Measurements from ENCODE around the gene ORC4. TPM values are rescaled to one million over a fixed set of nuclear protein-coding genes. Genes with fewer than 3 reads are reported as not detected.

Gene ORC4
- total RNA-seq, 4 donors from 2014 or later = 32.6 to 72.3 (median 51.8) TPM

DNA sequence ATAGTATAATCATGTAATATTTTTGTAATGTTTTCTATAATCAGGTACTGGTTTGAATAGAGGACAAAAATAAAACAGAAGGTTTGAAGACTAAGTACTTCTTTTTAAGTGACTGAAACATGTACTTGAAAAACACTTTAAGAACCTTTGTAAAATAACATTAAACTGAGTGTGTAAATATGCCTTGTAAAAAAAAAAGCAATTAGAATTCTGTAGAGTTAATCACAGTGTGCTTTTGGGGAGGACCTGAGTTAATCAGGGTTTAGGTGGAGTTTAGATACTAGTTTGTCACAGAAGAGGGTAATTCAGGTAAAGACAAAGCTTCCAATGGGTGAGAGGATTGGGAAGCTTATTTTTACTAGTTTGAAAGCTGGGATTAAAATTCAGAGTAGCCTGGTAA, 10.6 kb upstream of the ORC4 start:
- no peak for TF ChIP-seq EP300 (IDR thresholded peaks at IDR 0.05)
- TF ChIP-seq, protein P1, sequence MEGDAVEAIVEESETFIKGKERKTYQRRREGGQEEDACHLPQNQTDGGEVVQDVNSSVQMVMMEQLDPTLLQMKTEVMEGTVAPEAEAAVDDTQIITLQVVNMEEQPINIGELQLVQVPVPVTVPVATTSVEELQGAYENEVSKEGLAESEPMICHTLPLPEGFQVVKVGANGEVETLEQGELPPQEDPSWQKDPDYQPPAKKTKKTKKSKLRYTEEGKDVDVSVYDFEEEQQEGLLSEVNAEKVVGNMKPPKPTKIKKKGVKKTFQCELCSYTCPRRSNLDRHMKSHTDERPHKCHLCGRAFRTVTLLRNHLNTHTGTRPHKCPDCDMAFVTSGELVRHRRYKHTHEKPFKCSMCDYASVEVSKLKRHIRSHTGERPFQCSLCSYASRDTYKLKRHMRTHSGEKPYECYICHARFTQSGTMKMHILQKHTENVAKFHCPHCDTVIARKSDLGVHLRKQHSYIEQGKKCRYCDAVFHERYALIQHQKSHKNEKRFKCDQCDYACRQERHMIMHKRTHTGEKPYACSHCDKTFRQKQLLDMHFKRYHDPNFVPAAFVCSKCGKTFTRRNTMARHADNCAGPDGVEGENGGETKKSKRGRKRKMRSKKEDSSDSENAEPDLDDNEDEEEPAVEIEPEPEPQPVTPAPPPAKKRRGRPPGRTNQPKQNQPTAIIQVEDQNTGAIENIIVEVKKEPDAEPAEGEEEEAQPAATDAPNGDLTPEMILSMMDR (IDR thresholded peaks at IDR 0.05) = no peak
- TF ChIP-seq POLR2A (IDR thresholded peaks at IDR 0.05) = no peak
- TF ChIP-seq POLR2AphosphoS5 (IDR thresholded peaks at IDR 0.05) = no peak
- Histone ChIP-seq H3K4me3 (no peak overlapping the region), H3K4me1 (peaks cover 0 to 65% (median 0%) of the 10 kb centered on the region in 3 donors), H3K36me3 (no peaks in the 10 kb centered on the region), H3K27ac (peak overlapping the region in 1 of 4 donors; percentile 50), H3K27me3 (no peaks in the 10 kb centered on the region), H3K9me3 (no peaks in the 10 kb centered on the region)
- ATAC-seq = no peak

DNA sequence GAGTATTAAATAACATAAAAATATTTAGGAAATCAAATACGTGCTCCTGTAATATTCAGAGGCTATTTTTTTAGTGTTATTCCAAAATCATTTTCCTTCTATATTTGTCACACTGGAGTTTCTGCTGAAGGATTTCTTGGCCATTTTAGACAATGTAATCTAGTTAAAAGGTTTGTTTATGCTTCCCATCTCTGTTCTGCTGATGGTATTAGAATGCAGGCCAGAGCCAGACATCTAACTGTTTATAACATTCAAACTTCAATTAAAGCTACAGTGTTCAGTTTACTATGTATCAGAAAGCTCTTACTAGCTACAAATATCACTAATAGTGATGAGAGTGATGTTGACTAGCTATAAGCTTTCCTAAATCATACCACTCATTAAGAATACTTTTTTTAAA, 8.2 kb upstream of the ORC4 start:
- ATAC-seq = no peak
- Histone ChIP-seq H3K36me3 (no peaks in the 10 kb centered on the region), H3K9me3 (no peaks in the 10 kb centered on the region), H3K4me1 (peaks cover 0 to 78% (median 2%) of the 10 kb centered on the region in 3 donors), H3K4me3 (no peak overlapping the region), H3K27ac (peak overlapping the region in 3 of 4 donors; percentile 35 to 46 (median 45)), H3K27me3 (no peaks in the 10 kb centered on the region)
- 19 to 27% methylated on average over 1 of the region's 1 CpG for WGBS, 2 donors (ENCODE audit: low coverage in 1 of 2)
- TF ChIP-seq POLR2A (IDR thresholded peaks at IDR 0.05) = no peak
- no peak for TF ChIP-seq POLR2AphosphoS5 (IDR thresholded peaks at IDR 0.05)
- TF ChIP-seq, protein P1 (IDR thresholded peaks at IDR 0.05) = no peak
- no peak for TF ChIP-seq EP300 (IDR thresholded peaks at IDR 0.05)

GRCh38 chr2:148027822-148028221, 7.3 kb upstream of the ORC4 start:
- no peaks in the 10 kb centered on the region for H3K36me3 ChIP-seq
- no peak overlapping the region for H3K27ac ChIP-seq
- no peak for ATAC-seq
- H3K9me3 ChIP-seq = no peaks in the 10 kb centered on the region
- H3K4me1 ChIP-seq = peaks cover 0 to 78% (median 3%) of the 10 kb centered on the region in 3 donors
- no peak for TF ChIP-seq POLR2A (IDR thresholded peaks at IDR 0.05)
- no peak for TF ChIP-seq EP300 (IDR thresholded peaks at IDR 0.05)
- TF ChIP-seq POLR2AphosphoS5 (IDR thresholded peaks at IDR 0.05) = no peak
- TF ChIP-seq, protein P1 (IDR thresholded peaks at IDR 0.05) = no peak
- H3K27me3 ChIP-seq = no peaks in the 10 kb centered on the region
- H3K4me3 ChIP-seq = no peak overlapping the region
- WGBS, 2 donors (ENCODE audit: low coverage in 1 of 2) = 60 to 74% methylated on average over 1 of the region's 1 CpG

DNA sequence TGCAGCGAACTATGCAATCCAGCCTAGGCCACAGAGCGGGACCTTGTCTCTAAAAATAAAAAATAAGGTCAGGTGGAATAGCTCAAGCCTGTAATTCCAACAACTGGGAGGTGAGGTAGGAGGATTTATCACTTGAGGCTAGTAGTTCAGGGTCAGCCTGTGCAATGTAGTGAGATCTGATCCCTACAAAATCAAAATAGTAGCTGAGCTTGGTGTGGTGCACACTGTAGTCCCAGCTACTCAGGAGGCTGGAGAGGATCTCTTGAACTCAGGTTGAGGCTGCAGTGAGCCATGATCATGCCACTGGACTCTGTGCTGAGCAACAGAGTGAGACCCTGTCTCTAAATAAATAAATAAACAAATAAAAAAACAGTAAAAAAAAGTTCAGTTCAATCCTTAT, 6.0 kb upstream of the ORC4 start:
- WGBS, 2 donors (ENCODE audit: low coverage in 1 of 2) = 93 to 100% methylated on average over 1 to 2 of the region's 2 CpGs
- H3K27me3 ChIP-seq = no peaks in the 10 kb centered on the region
- H3K4me1 ChIP-seq = peaks cover 0 to 74% (median 3%) of the 10 kb centered on the region in 3 donors
- no peak for TF ChIP-seq POLR2A (IDR thresholded peaks at IDR 0.05)
- TF ChIP-seq EP300 (IDR thresholded peaks at IDR 0.05) = no peak
- no peak for TF ChIP-seq POLR2AphosphoS5 (IDR thresholded peaks at IDR 0.05)
- TF ChIP-seq, protein P1 (IDR thresholded peaks at IDR 0.05) = no peak
- no peak overlapping the region for H3K27ac ChIP-seq
- ATAC-seq = no peak
- no peaks in the 10 kb centered on the region for H3K9me3 ChIP-seq
- H3K36me3 ChIP-seq = no peaks in the 10 kb centered on the region
- no peak overlapping the region for H3K4me3 ChIP-seq

DNA sequence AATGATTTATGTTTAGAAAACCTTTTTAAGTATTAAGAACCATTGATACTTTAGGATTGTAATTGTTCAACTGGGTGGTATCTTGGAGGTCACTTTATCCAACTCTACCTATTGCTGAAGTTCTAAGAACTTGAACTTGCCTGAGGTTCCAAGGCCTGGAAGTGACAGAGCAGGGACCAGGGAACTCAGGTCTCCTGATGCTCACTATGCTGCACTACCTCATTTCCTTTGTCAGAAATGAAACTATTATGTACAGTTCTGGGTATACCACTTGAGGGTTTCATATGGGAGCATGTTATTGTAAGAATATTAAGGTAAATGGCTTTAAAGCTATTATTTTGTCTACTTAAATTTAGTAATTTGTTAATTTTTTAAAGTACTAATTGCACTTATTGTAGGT, 3.3 kb upstream of the ORC4 start:
- no peak for ATAC-seq
- H3K4me3 ChIP-seq = no peak overlapping the region
- H3K27ac ChIP-seq = no peak overlapping the region
- no peaks in the 10 kb centered on the region for H3K9me3 ChIP-seq
- peaks cover 3 to 58% (median 4%) of the 10 kb centered on the region in 3 donors for H3K4me1 ChIP-seq
- no peak for TF ChIP-seq POLR2A (IDR thresholded peaks at IDR 0.05)
- TF ChIP-seq, protein P1 (IDR thresholded peaks at IDR 0.05) = no peak
- TF ChIP-seq POLR2AphosphoS5 (IDR thresholded peaks at IDR 0.05) = no peak
- no peak for TF ChIP-seq EP300 (IDR thresholded peaks at IDR 0.05)
- no peaks in the 10 kb centered on the region for H3K36me3 ChIP-seq
- H3K27me3 ChIP-seq = no peaks in the 10 kb centered on the region
